Liver (tissue), 2 donors: ENCODE measurements around the gene FOXN4.

Experiments used
- TF ChIP-seq, protein P1 (sequence below): IDR thresholded peaks from 2 replicates; pipeline ENCODE4 v1.6.1; 2016; ENCODE audit warnings: antibody characterized with exemption, mild to moderate bottlenecking
- TF ChIP-seq, protein P2 (sequence below): fragments of 150-350 bp; IDR thresholded peaks from 2 replicates; pipeline ENCODE4 v1.5.1; 2017; ENCODE audit warnings: improper control_type of control experiment, low read depth, low read length; ENCODE audit not compliant: missing input control
- donor health status: healthy.

DNA sequence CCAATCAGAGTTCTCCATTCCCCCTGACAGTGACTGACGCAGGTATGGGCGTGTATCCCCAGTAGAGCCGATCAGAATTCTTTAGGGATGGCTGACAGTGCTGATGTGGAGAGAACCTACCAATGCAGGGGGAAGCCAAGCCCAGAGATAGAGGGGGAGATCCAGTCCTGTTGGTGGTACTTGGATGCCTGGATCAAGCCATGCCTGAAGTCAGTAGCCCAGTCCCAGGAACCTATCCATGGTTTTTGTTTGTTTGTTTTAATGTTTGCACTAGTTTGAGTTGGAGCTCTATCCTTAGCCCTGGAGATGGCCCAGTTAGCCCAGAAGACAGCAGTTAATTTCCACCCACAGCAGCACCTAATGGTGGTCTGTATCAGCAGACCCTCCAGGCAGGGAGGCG lies 40.2 kb downstream of the FOXN4 start:
- TF ChIP-seq, protein P1, sequence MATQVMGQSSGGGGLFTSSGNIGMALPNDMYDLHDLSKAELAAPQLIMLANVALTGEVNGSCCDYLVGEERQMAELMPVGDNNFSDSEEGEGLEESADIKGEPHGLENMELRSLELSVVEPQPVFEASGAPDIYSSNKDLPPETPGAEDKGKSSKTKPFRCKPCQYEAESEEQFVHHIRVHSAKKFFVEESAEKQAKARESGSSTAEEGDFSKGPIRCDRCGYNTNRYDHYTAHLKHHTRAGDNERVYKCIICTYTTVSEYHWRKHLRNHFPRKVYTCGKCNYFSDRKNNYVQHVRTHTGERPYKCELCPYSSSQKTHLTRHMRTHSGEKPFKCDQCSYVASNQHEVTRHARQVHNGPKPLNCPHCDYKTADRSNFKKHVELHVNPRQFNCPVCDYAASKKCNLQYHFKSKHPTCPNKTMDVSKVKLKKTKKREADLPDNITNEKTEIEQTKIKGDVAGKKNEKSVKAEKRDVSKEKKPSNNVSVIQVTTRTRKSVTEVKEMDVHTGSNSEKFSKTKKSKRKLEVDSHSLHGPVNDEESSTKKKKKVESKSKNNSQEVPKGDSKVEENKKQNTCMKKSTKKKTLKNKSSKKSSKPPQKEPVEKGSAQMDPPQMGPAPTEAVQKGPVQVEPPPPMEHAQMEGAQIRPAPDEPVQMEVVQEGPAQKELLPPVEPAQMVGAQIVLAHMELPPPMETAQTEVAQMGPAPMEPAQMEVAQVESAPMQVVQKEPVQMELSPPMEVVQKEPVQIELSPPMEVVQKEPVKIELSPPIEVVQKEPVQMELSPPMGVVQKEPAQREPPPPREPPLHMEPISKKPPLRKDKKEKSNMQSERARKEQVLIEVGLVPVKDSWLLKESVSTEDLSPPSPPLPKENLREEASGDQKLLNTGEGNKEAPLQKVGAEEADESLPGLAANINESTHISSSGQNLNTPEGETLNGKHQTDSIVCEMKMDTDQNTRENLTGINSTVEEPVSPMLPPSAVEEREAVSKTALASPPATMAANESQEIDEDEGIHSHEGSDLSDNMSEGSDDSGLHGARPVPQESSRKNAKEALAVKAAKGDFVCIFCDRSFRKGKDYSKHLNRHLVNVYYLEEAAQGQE, result no peak
- TF ChIP-seq, protein P2, sequence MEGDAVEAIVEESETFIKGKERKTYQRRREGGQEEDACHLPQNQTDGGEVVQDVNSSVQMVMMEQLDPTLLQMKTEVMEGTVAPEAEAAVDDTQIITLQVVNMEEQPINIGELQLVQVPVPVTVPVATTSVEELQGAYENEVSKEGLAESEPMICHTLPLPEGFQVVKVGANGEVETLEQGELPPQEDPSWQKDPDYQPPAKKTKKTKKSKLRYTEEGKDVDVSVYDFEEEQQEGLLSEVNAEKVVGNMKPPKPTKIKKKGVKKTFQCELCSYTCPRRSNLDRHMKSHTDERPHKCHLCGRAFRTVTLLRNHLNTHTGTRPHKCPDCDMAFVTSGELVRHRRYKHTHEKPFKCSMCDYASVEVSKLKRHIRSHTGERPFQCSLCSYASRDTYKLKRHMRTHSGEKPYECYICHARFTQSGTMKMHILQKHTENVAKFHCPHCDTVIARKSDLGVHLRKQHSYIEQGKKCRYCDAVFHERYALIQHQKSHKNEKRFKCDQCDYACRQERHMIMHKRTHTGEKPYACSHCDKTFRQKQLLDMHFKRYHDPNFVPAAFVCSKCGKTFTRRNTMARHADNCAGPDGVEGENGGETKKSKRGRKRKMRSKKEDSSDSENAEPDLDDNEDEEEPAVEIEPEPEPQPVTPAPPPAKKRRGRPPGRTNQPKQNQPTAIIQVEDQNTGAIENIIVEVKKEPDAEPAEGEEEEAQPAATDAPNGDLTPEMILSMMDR, result no peak
